ENCODE results near the gene CREBRF. TPM values are rescaled to one million over a fixed set of nuclear protein-coding genes. Genes with fewer than 3 reads are reported as not detected.

The CREBRF gene
- total and polyA plus RNA-seq, 9 of the 15 experiments (the other 6 are each of a cell fraction or from before 2014, with no cell fraction given), result 1.1 to 4.9 (median 2.9) TPM

DNA sequence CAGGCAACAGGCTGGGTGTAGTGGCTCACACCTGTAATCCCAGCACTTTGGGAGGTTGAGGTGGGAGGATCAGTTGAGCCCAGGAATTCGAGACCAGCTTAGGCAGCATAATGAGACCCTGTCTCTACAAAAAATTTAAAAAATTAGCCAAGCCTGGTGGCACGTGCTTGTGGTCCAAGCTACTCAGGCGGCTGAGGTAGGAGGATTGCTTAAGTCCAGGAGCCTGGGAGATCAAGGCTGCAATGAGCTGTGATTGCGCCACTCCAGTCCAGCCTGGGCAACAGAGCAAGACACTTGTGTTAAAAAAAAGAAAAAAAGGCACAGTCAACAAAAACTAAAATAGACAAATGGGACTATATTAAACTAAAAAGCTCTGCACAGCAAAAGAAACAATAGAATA lies 43.3 kb upstream of the CREBRF start:
- FAIRE-seq, result no peak
- TF ChIP-seq NFIC (IDR thresholded peaks at IDR 0.05) (no peak), KLF16 (IDR thresholded peaks at IDR 0.05) (no peak), TFAM (CRISPR knock-in tag; conservative IDR thresholded peaks at IDR 0.05) (no peak), NFE2L1 (tag; IDR thresholded peaks at IDR 0.05; ENCODE audit: borderline replicate concordance, low read depth) (no peak), ZNF146 (CRISPR knock-in tag; IDR thresholded peaks at IDR 0.05; ENCODE audit: unreplicated experiment) (no peak), U2AF1 (optimal IDR thresholded peaks at IDR 0.05; ENCODE audit: low read depth, low read length) (no peak), HDGF (IDR thresholded peaks at IDR 0.05) (no peak), RHOXF2B (CRISPR knock-in tag; conservative IDR thresholded peaks at IDR 0.05) (no peak), ZNF121 (CRISPR knock-in tag; conservative IDR thresholded peaks at IDR 0.05) (0 out of 2 replicates have a peak, but pooled peaks have one; percentile 29), PHF20 (IDR thresholded peaks at IDR 0.05; ENCODE audit: partially characterized antibody) (no peak), KLF10 (CRISPR knock-in tag; IDR thresholded peaks at IDR 0.05) (no peak)
- TF ChIP-seq, protein P1, sequence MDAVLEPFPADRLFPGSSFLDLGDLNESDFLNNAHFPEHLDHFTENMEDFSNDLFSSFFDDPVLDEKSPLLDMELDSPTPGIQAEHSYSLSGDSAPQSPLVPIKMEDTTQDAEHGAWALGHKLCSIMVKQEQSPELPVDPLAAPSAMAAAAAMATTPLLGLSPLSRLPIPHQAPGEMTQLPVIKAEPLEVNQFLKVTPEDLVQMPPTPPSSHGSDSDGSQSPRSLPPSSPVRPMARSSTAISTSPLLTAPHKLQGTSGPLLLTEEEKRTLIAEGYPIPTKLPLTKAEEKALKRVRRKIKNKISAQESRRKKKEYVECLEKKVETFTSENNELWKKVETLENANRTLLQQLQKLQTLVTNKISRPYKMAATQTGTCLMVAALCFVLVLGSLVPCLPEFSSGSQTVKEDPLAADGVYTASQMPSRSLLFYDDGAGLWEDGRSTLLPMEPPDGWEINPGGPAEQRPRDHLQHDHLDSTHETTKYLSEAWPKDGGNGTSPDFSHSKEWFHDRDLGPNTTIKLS (IDR thresholded peaks at IDR 0.05; ENCODE audit: borderline replicate concordance, low read depth), result no peak
- TF ChIP-seq, protein P2, sequence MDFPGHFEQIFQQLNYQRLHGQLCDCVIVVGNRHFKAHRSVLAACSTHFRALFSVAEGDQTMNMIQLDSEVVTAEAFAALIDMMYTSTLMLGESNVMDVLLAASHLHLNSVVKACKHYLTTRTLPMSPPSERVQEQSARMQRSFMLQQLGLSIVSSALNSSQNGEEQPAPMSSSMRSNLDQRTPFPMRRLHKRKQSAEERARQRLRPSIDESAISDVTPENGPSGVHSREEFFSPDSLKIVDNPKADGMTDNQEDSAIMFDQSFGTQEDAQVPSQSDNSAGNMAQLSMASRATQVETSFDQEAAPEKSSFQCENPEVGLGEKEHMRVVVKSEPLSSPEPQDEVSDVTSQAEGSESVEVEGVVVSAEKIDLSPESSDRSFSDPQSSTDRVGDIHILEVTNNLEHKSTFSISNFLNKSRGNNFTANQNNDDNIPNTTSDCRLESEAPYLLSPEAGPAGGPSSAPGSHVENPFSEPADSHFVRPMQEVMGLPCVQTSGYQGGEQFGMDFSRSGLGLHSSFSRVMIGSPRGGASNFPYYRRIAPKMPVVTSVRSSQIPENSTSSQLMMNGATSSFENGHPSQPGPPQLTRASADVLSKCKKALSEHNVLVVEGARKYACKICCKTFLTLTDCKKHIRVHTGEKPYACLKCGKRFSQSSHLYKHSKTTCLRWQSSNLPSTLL (IDR thresholded peaks at IDR 0.05), result no peak
- TF ChIP-seq, protein P3, sequence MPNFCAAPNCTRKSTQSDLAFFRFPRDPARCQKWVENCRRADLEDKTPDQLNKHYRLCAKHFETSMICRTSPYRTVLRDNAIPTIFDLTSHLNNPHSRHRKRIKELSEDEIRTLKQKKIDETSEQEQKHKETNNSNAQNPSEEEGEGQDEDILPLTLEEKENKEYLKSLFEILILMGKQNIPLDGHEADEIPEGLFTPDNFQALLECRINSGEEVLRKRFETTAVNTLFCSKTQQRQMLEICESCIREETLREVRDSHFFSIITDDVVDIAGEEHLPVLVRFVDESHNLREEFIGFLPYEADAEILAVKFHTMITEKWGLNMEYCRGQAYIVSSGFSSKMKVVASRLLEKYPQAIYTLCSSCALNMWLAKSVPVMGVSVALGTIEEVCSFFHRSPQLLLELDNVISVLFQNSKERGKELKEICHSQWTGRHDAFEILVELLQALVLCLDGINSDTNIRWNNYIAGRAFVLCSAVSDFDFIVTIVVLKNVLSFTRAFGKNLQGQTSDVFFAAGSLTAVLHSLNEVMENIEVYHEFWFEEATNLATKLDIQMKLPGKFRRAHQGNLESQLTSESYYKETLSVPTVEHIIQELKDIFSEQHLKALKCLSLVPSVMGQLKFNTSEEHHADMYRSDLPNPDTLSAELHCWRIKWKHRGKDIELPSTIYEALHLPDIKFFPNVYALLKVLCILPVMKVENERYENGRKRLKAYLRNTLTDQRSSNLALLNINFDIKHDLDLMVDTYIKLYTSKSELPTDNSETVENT (CRISPR knock-in tag; IDR thresholded peaks at IDR 0.05), result no peak
- TF ChIP-seq, protein P4, sequence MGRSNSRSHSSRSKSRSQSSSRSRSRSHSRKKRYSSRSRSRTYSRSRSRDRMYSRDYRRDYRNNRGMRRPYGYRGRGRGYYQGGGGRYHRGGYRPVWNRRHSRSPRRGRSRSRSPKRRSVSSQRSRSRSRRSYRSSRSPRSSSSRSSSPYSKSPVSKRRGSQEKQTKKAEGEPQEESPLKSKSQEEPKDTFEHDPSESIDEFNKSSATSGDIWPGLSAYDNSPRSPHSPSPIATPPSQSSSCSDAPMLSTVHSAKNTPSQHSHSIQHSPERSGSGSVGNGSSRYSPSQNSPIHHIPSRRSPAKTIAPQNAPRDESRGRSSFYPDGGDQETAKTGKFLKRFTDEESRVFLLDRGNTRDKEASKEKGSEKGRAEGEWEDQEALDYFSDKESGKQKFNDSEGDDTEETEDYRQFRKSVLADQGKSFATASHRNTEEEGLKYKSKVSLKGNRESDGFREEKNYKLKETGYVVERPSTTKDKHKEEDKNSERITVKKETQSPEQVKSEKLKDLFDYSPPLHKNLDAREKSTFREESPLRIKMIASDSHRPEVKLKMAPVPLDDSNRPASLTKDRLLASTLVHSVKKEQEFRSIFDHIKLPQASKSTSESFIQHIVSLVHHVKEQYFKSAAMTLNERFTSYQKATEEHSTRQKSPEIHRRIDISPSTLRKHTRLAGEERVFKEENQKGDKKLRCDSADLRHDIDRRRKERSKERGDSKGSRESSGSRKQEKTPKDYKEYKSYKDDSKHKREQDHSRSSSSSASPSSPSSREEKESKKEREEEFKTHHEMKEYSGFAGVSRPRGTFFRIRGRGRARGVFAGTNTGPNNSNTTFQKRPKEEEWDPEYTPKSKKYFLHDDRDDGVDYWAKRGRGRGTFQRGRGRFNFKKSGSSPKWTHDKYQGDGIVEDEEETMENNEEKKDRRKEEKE (IDR thresholded peaks at IDR 0.05; ENCODE audit: borderline replicate concordance in 1 of 2, control insufficient read depth in 1 of 2, low read depth in 2 of 2, low read length in 1 of 2), result no peak

More for the DNA sequence above, 43.3 kb upstream of the CREBRF start:
- Histone ChIP-seq H3K4me3 (no peak overlapping the region), H3K9me1 (ENCODE audit: control insufficient read depth, insufficient read depth, low read length) (no peaks in the 10 kb centered on the region), H4K20me1 (replicated peaks; ENCODE audit: control insufficient read depth, insufficient read depth, low read length) (0 out of 2 replicates have a peak, but pooled peaks cover 2% of the 10 kb centered on the region), H3K36me3 (ENCODE audit: control insufficient read depth, insufficient read depth, low read length) (peaks cover 22% of the 10 kb centered on the region; the same call in 2 of the 3 replicates), H3K27me3 (ENCODE audit: control insufficient read depth in 2 of 2, insufficient read depth in 2 of 2, low read length in 2 of 2) (no peaks in the 10 kb centered on the region), H2AFZ (ENCODE audit: low read depth, low read length) (no peak overlapping the region), H3K9me3 (replicated peaks; ENCODE audit: control insufficient read depth, insufficient read depth, low read depth, low read length) (no peaks in the 10 kb centered on the region), H3K4me1 (replicated peaks in 1 of 2; ENCODE audit: control insufficient read depth in 2 of 2, insufficient read depth in 2 of 2, low read length in 2 of 2) (peaks cover 2 to 6% of the 10 kb centered on the region in 2 experiments; a peak in 3 of 5 replicates), H3K4me2 (ENCODE audit: insufficient read depth, low read length) (no peak overlapping the region), H3K27ac (ENCODE audit: extremely low read depth, low read depth, low read length) (no peak overlapping the region), H3K79me2 (ENCODE audit: control insufficient read depth, insufficient read depth, low read length) (peaks cover 86% of the 10 kb centered on the region), H3K9ac (ENCODE audit: insufficient read depth in 1 of 2, low read depth in 2 of 2, low read length in 2 of 2) (no peak overlapping the region)
- DNase-seq (ENCODE audit: extremely low read depth in 1 of 4, low spot score in 3 of 4), result no peak
- POLR2A ChIA-PET, result interaction anchor here (0.7 to 1.4 kb wide), 2 partner anchors 8 to 10 kb away, joined by 3 read pairs; no protein-coding TSS in a partner anchor
- BruUV-seq (replicated peaks), result no TSS peak
- ATAC-seq, result no peak
- WGBS (ENCODE audit: insufficient coverage, low coverage, missing lambda C conversion rate), result 94% methylated on average over 4 of the region's 4 CpGs
- intact Hi-C loops (cut with micrococcal nuclease), result no loop called here
- in situ Hi-C loops (cut with MboI), result no loop called here
- CTCF ChIA-PET (ENCODE audit: low intra/inter-chr PET ratio), result no interaction called here
